ENCODE measurements around the gene MEIG1.

MEIG1 gene

DNA sequence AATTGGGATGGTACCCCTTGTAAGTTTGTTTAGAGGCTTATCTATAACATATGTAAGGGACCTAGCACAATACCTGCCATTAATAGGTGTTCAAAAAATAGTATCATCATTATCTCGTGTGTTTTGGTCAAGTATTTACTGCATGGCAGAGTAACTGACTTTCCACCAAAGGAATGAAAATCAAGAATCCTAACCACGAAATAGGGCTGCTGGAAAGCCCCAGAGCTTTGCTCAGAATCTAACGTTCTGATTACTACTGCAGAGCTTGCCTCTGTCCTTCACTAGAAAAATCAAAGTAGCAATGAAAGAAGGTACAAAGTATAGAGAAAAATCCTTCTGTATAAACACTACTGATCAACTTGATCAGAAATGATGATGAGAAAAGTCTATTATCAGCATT is 40.2 kb upstream of the MEIG1 start:
- H3K4me3 Mint-ChIP-seq, result no peak overlapping the region
- TF ChIP-seq, protein P1, sequence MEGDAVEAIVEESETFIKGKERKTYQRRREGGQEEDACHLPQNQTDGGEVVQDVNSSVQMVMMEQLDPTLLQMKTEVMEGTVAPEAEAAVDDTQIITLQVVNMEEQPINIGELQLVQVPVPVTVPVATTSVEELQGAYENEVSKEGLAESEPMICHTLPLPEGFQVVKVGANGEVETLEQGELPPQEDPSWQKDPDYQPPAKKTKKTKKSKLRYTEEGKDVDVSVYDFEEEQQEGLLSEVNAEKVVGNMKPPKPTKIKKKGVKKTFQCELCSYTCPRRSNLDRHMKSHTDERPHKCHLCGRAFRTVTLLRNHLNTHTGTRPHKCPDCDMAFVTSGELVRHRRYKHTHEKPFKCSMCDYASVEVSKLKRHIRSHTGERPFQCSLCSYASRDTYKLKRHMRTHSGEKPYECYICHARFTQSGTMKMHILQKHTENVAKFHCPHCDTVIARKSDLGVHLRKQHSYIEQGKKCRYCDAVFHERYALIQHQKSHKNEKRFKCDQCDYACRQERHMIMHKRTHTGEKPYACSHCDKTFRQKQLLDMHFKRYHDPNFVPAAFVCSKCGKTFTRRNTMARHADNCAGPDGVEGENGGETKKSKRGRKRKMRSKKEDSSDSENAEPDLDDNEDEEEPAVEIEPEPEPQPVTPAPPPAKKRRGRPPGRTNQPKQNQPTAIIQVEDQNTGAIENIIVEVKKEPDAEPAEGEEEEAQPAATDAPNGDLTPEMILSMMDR (IDR thresholded peaks at IDR 0.05), result no peak
- DNase-seq, result no peak
- H3K27ac Mint-ChIP-seq, result no peak overlapping the region
- peaks cover 44% of the 10 kb centered on the region for H3K9me3 Mint-ChIP-seq
- peaks cover 93% of the 10 kb centered on the region for H3K36me3 Mint-ChIP-seq (ENCODE audit: low read depth)
- H3K4me1 Mint-ChIP-seq, result no peaks in the 10 kb centered on the region
- H3K27me3 Mint-ChIP-seq (ENCODE audit: low read depth, poor library complexity), result no peaks in the 10 kb centered on the region

DNA sequence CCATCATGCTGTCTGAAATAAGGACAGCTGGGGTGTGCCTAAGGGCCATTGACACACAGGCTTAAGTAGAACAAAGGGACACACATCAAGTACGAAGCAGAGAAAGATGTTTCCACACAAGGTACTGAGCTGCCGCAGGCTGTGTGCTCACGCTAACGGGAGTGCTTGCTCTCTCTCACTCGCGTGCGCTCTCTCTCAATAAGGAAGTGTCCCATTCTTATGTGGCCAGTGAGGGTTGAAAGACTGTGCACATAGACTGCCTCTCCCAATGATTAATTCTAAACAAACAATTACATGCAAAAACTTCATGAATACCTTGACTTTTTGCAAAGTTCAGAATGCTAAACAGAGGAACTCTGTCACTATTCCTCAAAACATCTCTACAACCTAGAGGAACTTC is 35.2 kb upstream of the MEIG1 start:
- H3K27me3 Mint-ChIP-seq (ENCODE audit: low read depth, poor library complexity), result no peaks in the 10 kb centered on the region
- H3K4me3 Mint-ChIP-seq, result no peak overlapping the region
- DNase-seq, result no peak
- H3K4me1 Mint-ChIP-seq, result no peaks in the 10 kb centered on the region
- TF ChIP-seq, protein P1 (IDR thresholded peaks at IDR 0.05), result no peak
- no peaks in the 10 kb centered on the region for H3K9me3 Mint-ChIP-seq
- H3K36me3 Mint-ChIP-seq (ENCODE audit: low read depth), result peaks cover 79% of the 10 kb centered on the region
- H3K27ac Mint-ChIP-seq, result no peak overlapping the region

DNA sequence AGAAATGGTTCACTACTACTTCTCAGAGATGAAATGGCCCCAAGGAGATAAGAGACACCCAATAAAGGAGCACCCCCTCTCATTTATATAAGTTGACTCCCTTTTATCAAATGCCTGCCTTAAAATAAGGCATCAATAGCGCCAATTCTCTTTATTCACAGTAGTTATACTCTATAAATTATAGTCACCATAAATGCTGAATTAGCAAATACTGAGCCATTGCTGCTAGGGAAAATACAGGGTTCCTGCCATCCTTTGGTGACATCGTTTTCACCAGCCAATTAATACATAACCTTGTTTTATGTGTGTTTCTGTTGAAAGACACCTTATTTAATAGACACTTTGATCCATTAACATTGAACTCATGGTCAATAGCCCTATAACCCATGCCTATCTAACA is 33.9 kb upstream of the MEIG1 start:
- H3K9me3 Mint-ChIP-seq, result no peaks in the 10 kb centered on the region
- H3K4me1 Mint-ChIP-seq, result no peaks in the 10 kb centered on the region
- no peak for DNase-seq
- TF ChIP-seq, protein P1 (IDR thresholded peaks at IDR 0.05), result no peak
- H3K27ac Mint-ChIP-seq, result no peak overlapping the region
- peaks cover 67% of the 10 kb centered on the region for H3K36me3 Mint-ChIP-seq (ENCODE audit: low read depth)
- no peaks in the 10 kb centered on the region for H3K27me3 Mint-ChIP-seq (ENCODE audit: low read depth, poor library complexity)
- no peak overlapping the region for H3K4me3 Mint-ChIP-seq

DNA sequence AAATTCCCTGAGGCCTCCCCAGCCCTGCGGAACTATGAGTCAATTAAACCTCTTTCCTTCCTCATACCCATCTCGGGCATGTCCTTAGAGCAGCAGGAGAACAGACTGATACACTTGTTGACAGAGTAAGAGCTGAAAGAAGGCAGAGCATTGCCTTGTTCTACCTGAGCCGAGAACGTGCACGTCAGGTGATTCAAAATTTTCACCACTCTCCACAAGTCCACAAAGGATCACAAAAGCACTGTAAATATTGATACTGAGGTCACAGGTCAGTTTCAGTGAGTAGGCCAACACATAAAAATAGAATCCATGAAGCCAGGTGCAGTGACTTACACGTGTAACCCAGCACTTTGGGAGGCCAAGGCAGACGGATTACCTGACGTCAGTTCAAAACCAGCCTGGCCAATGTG is 33.1 kb upstream of the MEIG1 start:
- H3K27me3 Mint-ChIP-seq (ENCODE audit: low read depth, poor library complexity), result no peaks in the 10 kb centered on the region
- no peaks in the 10 kb centered on the region for H3K9me3 Mint-ChIP-seq
- no peak overlapping the region for H3K4me3 Mint-ChIP-seq
- H3K4me1 Mint-ChIP-seq, result no peaks in the 10 kb centered on the region
- peaks cover 61% of the 10 kb centered on the region for H3K36me3 Mint-ChIP-seq (ENCODE audit: low read depth)
- no peak overlapping the region for H3K27ac Mint-ChIP-seq
- TF ChIP-seq, protein P1 (IDR thresholded peaks at IDR 0.05), result no peak
- DNase-seq, result no peak

DNA sequence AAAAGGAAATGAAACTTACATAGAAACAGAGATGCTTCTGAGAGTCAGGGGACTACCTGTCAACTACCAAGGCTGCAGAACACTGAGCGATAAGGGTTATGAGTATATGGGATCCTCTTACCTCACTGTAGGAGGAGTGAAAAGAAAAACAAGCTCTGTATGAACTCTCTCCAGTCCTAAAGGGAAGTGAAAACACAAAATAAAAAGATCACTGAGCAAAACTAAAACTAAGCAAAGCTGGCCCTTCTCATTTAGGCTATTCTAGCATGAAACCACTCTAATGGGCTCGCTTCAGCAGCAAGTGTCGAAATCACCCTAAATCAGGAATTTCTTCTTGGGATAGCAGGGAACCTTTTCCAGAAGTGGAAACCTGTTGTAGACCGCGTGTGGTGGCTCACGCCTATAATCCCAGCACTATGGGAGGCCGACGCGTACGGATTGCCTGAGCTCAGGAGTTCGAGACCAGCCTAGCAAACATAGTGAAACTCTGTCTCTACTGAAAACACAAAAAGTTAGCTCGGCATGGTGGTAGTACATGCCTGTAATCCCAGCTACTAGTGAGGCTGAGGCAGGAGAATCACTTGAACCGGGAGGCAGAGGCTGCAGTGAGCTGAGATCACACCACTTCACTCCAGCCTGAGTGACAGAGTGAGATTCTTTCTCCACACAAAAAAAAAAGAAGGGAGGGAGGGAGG is 32.3 kb upstream of the MEIG1 start:
- H3K4me1 Mint-ChIP-seq, result no peaks in the 10 kb centered on the region
- no peak overlapping the region for H3K27ac Mint-ChIP-seq
- peaks cover 59% of the 10 kb centered on the region for H3K36me3 Mint-ChIP-seq (ENCODE audit: low read depth)
- no peaks in the 10 kb centered on the region for H3K27me3 Mint-ChIP-seq (ENCODE audit: low read depth, poor library complexity)
- TF ChIP-seq, protein P1 (IDR thresholded peaks at IDR 0.05), result no peak
- H3K9me3 Mint-ChIP-seq, result no peaks in the 10 kb centered on the region
- DNase-seq, result no peak
- no peak overlapping the region for H3K4me3 Mint-ChIP-seq

DNA sequence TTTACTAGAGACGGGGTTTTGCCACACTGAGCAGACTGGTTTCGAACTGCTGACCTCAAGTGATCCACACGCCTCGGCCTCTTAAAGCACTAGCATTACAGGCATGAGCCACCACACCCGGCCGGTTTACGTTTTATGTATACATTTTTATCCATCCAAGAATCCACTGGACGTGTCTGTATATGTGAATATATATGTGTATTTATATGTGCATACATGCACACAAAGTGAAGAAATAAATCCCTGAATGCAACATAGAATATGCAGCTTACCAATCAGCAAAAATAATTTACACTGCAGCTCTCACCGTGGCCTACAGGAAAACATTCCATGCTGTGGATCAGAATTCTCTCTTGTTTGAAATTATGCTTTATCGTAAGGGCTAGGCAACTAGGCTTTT is 28.6 kb upstream of the MEIG1 start:
- H3K27me3 Mint-ChIP-seq (ENCODE audit: low read depth, poor library complexity), result no peaks in the 10 kb centered on the region
- no peaks in the 10 kb centered on the region for H3K4me1 Mint-ChIP-seq
- H3K9me3 Mint-ChIP-seq, result no peaks in the 10 kb centered on the region
- H3K27ac Mint-ChIP-seq, result no peak overlapping the region
- no peak overlapping the region for H3K4me3 Mint-ChIP-seq
- TF ChIP-seq, protein P1 (IDR thresholded peaks at IDR 0.05), result no peak
- DNase-seq, result no peak
- peaks cover 51% of the 10 kb centered on the region for H3K36me3 Mint-ChIP-seq (ENCODE audit: low read depth)
